ENCODE measurements around the gene DYRK3. TPM values are rescaled to one million over a fixed set of nuclear protein-coding genes. Genes with fewer than 3 reads are reported as not detected.

Gene DYRK3
- total RNA-seq, 2 donors from 2014 or later, result 2.6 to 9.7 TPM

- H3K4me3 ChIP-seq, result no peak overlapping the region
- intact Hi-C loops (cut with DNase I), result no loop called here
- H3K9me3 ChIP-seq, result no peaks in the 10 kb centered on the region
- 81% methylated on average over 2 of the region's 2 CpGs for WGBS
- H3K27me3 ChIP-seq (replicated peaks; ENCODE audit: insufficient read depth), result no peaks in the 10 kb centered on the region
- no peak for DNase-seq (ENCODE audit: low spot score)
- no peaks in the 10 kb centered on the region for H3K36me3 ChIP-seq
- no peaks in the 10 kb centered on the region for H3K4me1 ChIP-seq (replicated peaks)
- no peak for TF ChIP-seq POLR2AphosphoS5 (IDR thresholded peaks at IDR 0.05)
- TF ChIP-seq POLR2A (IDR thresholded peaks at IDR 0.05), result no peak
- no peak for TF ChIP-seq CTCF (IDR thresholded peaks at IDR 0.05)
- H3K27ac ChIP-seq, result no peak overlapping the region
These were observed 19.5 kb downstream of the DYRK3 start for GRCh38 chr1:206654828-206655227.

GRCh38 chr1:206655471-206655882 is 20.1 kb downstream of the DYRK3 start:
- TF ChIP-seq CTCF (IDR thresholded peaks at IDR 0.05) (no peak), POLR2A (IDR thresholded peaks at IDR 0.05) (no peak), POLR2AphosphoS5 (IDR thresholded peaks at IDR 0.05) (no peak)
- no peaks in the 10 kb centered on the region for H3K4me1 ChIP-seq (replicated peaks)
- no peaks in the 10 kb centered on the region for H3K9me3 ChIP-seq
- intact Hi-C loops (cut with DNase I), result no loop called here
- no peaks in the 10 kb centered on the region for H3K36me3 ChIP-seq
- no peaks in the 10 kb centered on the region for H3K27me3 ChIP-seq (replicated peaks; ENCODE audit: insufficient read depth)
- no peak overlapping the region for H3K4me3 ChIP-seq
- no peak overlapping the region for H3K27ac ChIP-seq
- DNase-seq (ENCODE audit: low spot score), result no peak
- WGBS, result 49% methylated on average over 4 of the region's 4 CpGs

GRCh38 chr1:206656936-206657335 is 21.6 kb downstream of the DYRK3 start:
- Histone ChIP-seq H3K4me3 (no peak overlapping the region), H3K27ac (no peak overlapping the region), H3K36me3 (no peaks in the 10 kb centered on the region), H3K4me1 (replicated peaks) (no peaks in the 10 kb centered on the region), H3K9me3 (no peaks in the 10 kb centered on the region), H3K27me3 (replicated peaks; ENCODE audit: insufficient read depth) (no peaks in the 10 kb centered on the region)
- no peak for DNase-seq (ENCODE audit: low spot score)
- TF ChIP-seq POLR2A (IDR thresholded peaks at IDR 0.05) (no peak), CTCF (IDR thresholded peaks at IDR 0.05) (no peak), POLR2AphosphoS5 (IDR thresholded peaks at IDR 0.05) (no peak)
- WGBS, result 96% methylated on average over 3 of the region's 3 CpGs
- intact Hi-C loops (cut with DNase I), result no loop called here

- H3K4me3 ChIP-seq, result no peak overlapping the region
- whole genome bisulfite sequencing, result 60% methylated on average over 6 of the region's 6 CpGs
- H3K36me3 ChIP-seq, result no peaks in the 10 kb centered on the region
- no peaks in the 10 kb centered on the region for H3K4me1 ChIP-seq (replicated peaks)
- DNase-seq (ENCODE audit: low spot score), result no peak
- no peaks in the 10 kb centered on the region for H3K9me3 ChIP-seq
- no peak overlapping the region for H3K27ac ChIP-seq
- TF ChIP-seq POLR2AphosphoS5 (IDR thresholded peaks at IDR 0.05) (no peak), CTCF (IDR thresholded peaks at IDR 0.05) (no peak), POLR2A (IDR thresholded peaks at IDR 0.05) (no peak)
- no peaks in the 10 kb centered on the region for H3K27me3 ChIP-seq (replicated peaks; ENCODE audit: insufficient read depth)
- intact Hi-C loops (cut with DNase I), result no loop called here
These were observed 22.4 kb downstream of the DYRK3 start for GRCh38 chr1:206657751-206658150.

GRCh38 chr1:206658264-206658980 is 23.1 kb downstream of the DYRK3 start:
- intact Hi-C loops (cut with DNase I), result no loop called here
- TF ChIP-seq POLR2A (IDR thresholded peaks at IDR 0.05) (no peak), CTCF (IDR thresholded peaks at IDR 0.05) (peak in 1 of 4 experiments; percentile 6), POLR2AphosphoS5 (IDR thresholded peaks at IDR 0.05) (no peak)
- WGBS, result 42% methylated on average over 22 of the region's 22 CpGs
- Histone ChIP-seq H3K27ac (no peak overlapping the region), H3K9me3 (no peaks in the 10 kb centered on the region), H3K27me3 (replicated peaks; ENCODE audit: insufficient read depth) (no peaks in the 10 kb centered on the region), H3K4me1 (replicated peaks) (no peaks in the 10 kb centered on the region), H3K36me3 (no peaks in the 10 kb centered on the region), H3K4me3 (no peak overlapping the region)
- no peak for DNase-seq (ENCODE audit: low spot score)
